K562 (cell line): Measurements from ENCODE around the gene TFAP2A. TPM values are rescaled to one million over a fixed set of nuclear protein-coding genes. Genes with fewer than 3 reads are reported as not detected.
A peak's percentile ranks its signal among the peaks of the same experiment; 100 is the strongest.

Experiments used
- ATAC-seq: fragments of 200-7000 bp; cut with Tn5 transposase; 3 replicates; pipeline ENCODE4 v1.9.1; 2020; ENCODE audit warnings: moderate library complexity
- BruUV-seq: library from RNA; stranded (reverse); fragments of 400-500 nt; replicated peaks from 2 replicates; lab custom pipeline; 2021; lab: Mats Ljungman, UMichigan
- CTCF ChIA-PET: fragments of 300-600 bp; formaldehyde crosslinking; extraction: SDS; loops from one replicate; lab custom pipeline; 2021; ENCODE audit warnings: low intra/inter-chr PET ratio; lab: Yijun Ruan, JAX
- POLR2A ChIA-PET: fragments of 300-600, 350-650 bp; sonication (Branson Sonifier 250); formaldehyde crosslinking; extraction: SDS; loops from one replicate; lab custom pipeline; 2021; ENCODE audit warnings: antibody characterized with exemption, inconsistent platforms; lab: Yijun Ruan, JAX
- DNase-seq, 4 experiments: peaks; one replicate each; pipeline versions ENCODE4 v3.0.0 to v3.0.0-alpha.2; 2011 to 2018; ENCODE audit warnings: low spot score in 3 of 4, mixed read lengths in 3 of 4; ENCODE audit errors: extremely low read depth in 1 of 4
- FAIRE-seq: peaks from 2 replicates; lab custom pipeline; 2011; peaks lifted over from hg19 to GRCh38; lab: Jason Lieb, UNC
- H2AFZ ChIP-seq: 2 replicates; pipeline ENCODE4 v1.6.0; 2011; ENCODE audit warnings: low read depth, low read length, control low read depth, inconsistent platforms
- H3K27ac ChIP-seq: fragments of 200-600 bp; 3 replicates; pipeline ENCODE4 v1.8.0; 2011; ENCODE audit warnings: low read depth, mild to moderate bottlenecking, control low read depth, inconsistent platforms, low read length, moderate library complexity, mixed read lengths; ENCODE audit errors: extremely low read depth
- H3K27me3 ChIP-seq, 2 experiments: fragments of 300-600 bp in 1 of 2; 2 replicates in 1 of 2; 3 replicates in 1 of 2; pipeline versions ENCODE4 v1.6.0 to v1.8.0; 2011; ENCODE audit warnings: inconsistent platforms in 2 of 2, low read length in 2 of 2, mild to moderate bottlenecking in 1 of 2, mixed read lengths in 1 of 2, moderate library complexity in 1 of 2; ENCODE audit not compliant: control insufficient read depth in 2 of 2, insufficient read depth in 2 of 2
- H3K36me3 ChIP-seq: fragments of 300-600 bp; 3 replicates; pipeline ENCODE4 v1.8.0; 2011; ENCODE audit warnings: mild to moderate bottlenecking, low read length, inconsistent platforms; ENCODE audit not compliant: control insufficient read depth, insufficient read depth
- H3K4me1 ChIP-seq, 2 experiments: fragments of 200-600 bp in 1 of 2; replicated peaks in 1 of 2; 2 replicates in 1 of 2; 3 replicates in 1 of 2; pipeline versions ENCODE4 v1.5.1 to v1.8.0; 2011; ENCODE audit warnings: inconsistent platforms in 2 of 2, low read length in 2 of 2, mild to moderate bottlenecking in 1 of 2, mixed read lengths in 1 of 2, moderate library complexity in 1 of 2; ENCODE audit not compliant: control insufficient read depth in 2 of 2, insufficient read depth in 2 of 2
- H3K4me2 ChIP-seq: 2 replicates; pipeline ENCODE4 v1.6.1; 2011; ENCODE audit warnings: low read length, control low read depth, inconsistent platforms, mixed read lengths; ENCODE audit not compliant: insufficient read depth
- H3K4me3 ChIP-seq: fragments of 200-600 bp; sonication (generic), shearing (Covaris generic); 2 replicates; pipeline ENCODE4 v1.5.1; 2016; ENCODE audit warnings: control low read depth, inconsistent platforms
- H3K79me2 ChIP-seq: fragments of 200-600 bp; 3 replicates; pipeline ENCODE4 v1.8.0; 2011; ENCODE audit warnings: low read length, inconsistent platforms; ENCODE audit not compliant: control insufficient read depth, insufficient read depth
- H3K9ac ChIP-seq, 2 experiments: 2 replicates each; pipeline versions ENCODE4 v1.6.0 to v1.6.1; 2011; ENCODE audit warnings: low read depth in 2 of 2, low read length in 2 of 2, control low read depth in 1 of 2, inconsistent platforms in 1 of 2, mild to moderate bottlenecking in 1 of 2, mixed read lengths in 1 of 2; ENCODE audit not compliant: insufficient read depth in 1 of 2
- H3K9me1 ChIP-seq: one replicate; pipeline ENCODE4 v1.6.0; 2011; ENCODE audit warnings: inconsistent platforms, mild to moderate bottlenecking, low read length, moderate library complexity; ENCODE audit not compliant: control insufficient read depth, insufficient read depth
- H3K9me3 ChIP-seq: replicated peaks from 2 replicates; pipeline ENCODE4 v1.5.1; 2011; ENCODE audit warnings: low read depth, low read length, inconsistent platforms; ENCODE audit not compliant: control insufficient read depth, insufficient read depth
- H4K20me1 ChIP-seq: replicated peaks from 2 replicates; pipeline ENCODE4 v1.6.1; 2011; ENCODE audit warnings: low read length, inconsistent platforms, mixed read lengths; ENCODE audit not compliant: control insufficient read depth, insufficient read depth
- POLR2A ChIP-seq: fragments of 450-650 bp; conservative IDR thresholded peaks from 2 replicates; pipeline ENCODE4 v1.6.1; 2016
- RBM14 ChIP-seq: fragments of 200-400 bp; formaldehyde crosslinking; IDR thresholded peaks from 2 replicates; pipeline ENCODE4 v1.6.1; 2018; ENCODE audit warnings: low read depth, mild to moderate bottlenecking, low read length, moderate library complexity, borderline replicate concordance; ENCODE audit not compliant: insufficient read depth
- SMARCB1 ChIP-seq: IDR thresholded peaks from 2 replicates; pipeline ENCODE4 v1.6.1; 2011; ENCODE audit warnings: improper control_type of control experiment, low read depth; ENCODE audit not compliant: insufficient read length
- TAF15 ChIP-seq: fragments of 200-400 bp; formaldehyde crosslinking; IDR thresholded peaks from 2 replicates; pipeline ENCODE4 v1.6.1; 2017; ENCODE audit warnings: mild to moderate bottlenecking, low read depth, low read length, moderate library complexity
- ZNF586 ChIP-seq: fragments of 450-650 bp; formaldehyde crosslinking; conservative IDR thresholded peaks from 2 replicates; pipeline ENCODE4 v1.4.0; 2020; ENCODE audit warnings: mild to moderate bottlenecking, moderate library complexity
- ZNF766 ChIP-seq: fragments of 200-800 bp; sonication (Bioruptor generic); conservative IDR thresholded peaks from 2 replicates; pipeline ENCODE4 v1.6.1; 2016; ENCODE audit warnings: missing genetic modification characterization, missing compliant biosample characterization
- WGBS: fragments of 100-300 bp; shearing (Covaris generic); methylation state at CpG from one replicate; pipeline ENCODE4 v1.1.6; 2016; ENCODE audit warnings: low coverage, mixed read lengths; ENCODE audit not compliant: insufficient coverage; ENCODE audit errors: missing lambda C conversion rate; 5-methylcytosine and 5-hydroxymethylcytosine counted together
- in situ Hi-C: fragments of 300-500 bp; cut with MboI; formaldehyde crosslinking; loops from 4 replicates; pipeline ENCODE4 v1.15.0; 2018; ENCODE audit warnings: inconsistent platforms, mixed read lengths
- intact Hi-C: fragments of 100-400 bp; cut with micrococcal nuclease; formaldehyde crosslinking; loops from 2 replicates; pipeline ENCODE4 v1.14.2; 2022
- polyA plus RNA-seq, 8 experiments: library from polyadenylated mRNA; depleted of rRNA in 4 of 8; stranded (reverse) in 5 of 8; unstranded in 3 of 8; fragments of >200 nt; fragmentation: Nextera tagmentation in 2 of 8; fragmentation: Illumina TruSeq in 1 of 8; extraction: Ambion mirVana in 2 of 8; extraction: Trizol in 1 of 8; gene quantifications; 2 replicates each; pipeline versions ENCODE4 v1.2.1 to v1.2.3, GENCODE V29; 2011 to 2014; ENCODE audit warnings: inconsistent platforms in 1 of 8, missing spikeins in 1 of 8
- total RNA-seq, 7 experiments: library from RNA; depleted of rRNA in 6 of 7; stranded (reverse); fragments of >200 nt in 6 of 7; fragmentation: Illumina TruSeq in 2 of 7; extraction: Trizol in 2 of 7; gene quantifications; 2 replicates each; pipeline versions ENCODE4 v1.2.1 to v1.2.3, GENCODE V29; 2011 to 2021; ENCODE audit warnings: low replicate concordance in 1 of 7
- TF ChIP-seq, protein P1 (sequence below), 2 experiments: fragments of 200-800 bp in 1 of 2; sonication (Bioruptor generic) in 1 of 2; sonication (generic) in 1 of 2; formaldehyde crosslinking in 1 of 2; IDR thresholded peaks in 1 of 2; conservative IDR thresholded peaks in 1 of 2; 2 replicates each; pipeline versions ENCODE4 v1.5.0 to v1.6.1; 2016 to 2020; ENCODE audit warnings: missing compliant biosample characterization in 1 of 2, missing genetic modification characterization in 1 of 2, missing genetic modification reagents in 1 of 2
- TF ChIP-seq, protein P2 (sequence below): fragments of 450-650 bp; IDR thresholded peaks from 2 replicates; pipeline ENCODE4 v1.6.1; 2017; ENCODE audit warnings: antibody characterized with exemption, mild to moderate bottlenecking
- TF ChIP-seq, protein P3 (sequence below): sonication (generic); formaldehyde crosslinking; IDR thresholded peaks from 2 replicates; pipeline ENCODE4 v1.8.1; 2023; ENCODE audit warnings: mild to moderate bottlenecking, missing genetic modification reagents

TFAP2A gene
- total and polyA plus RNA-seq, 9 of the 15 experiments (the other 6 are each of a cell fraction or from before 2014, with no cell fraction given), result 0.14 to 0.53 (median 0.19) TPM; not detected in 1

DNA sequence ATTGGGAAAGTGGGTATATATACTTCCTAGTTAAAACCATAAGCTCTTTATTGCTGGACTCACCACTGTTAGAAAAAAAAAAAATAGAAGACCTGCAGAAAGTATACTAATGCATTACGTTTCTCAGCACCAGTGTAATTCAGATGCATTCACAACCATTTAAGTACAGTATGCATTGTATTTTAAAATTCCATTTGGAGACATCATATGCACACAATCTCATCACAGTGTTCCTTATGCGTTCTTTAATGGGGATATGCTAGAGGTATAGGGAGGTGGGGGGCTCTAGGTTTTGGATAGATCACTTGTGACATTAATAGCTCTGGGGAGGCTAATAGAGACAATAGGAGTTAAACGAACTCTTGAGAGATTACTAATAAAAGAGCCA is 9.4 kb downstream of the TFAP2A start (continued):
- TF ChIP-seq TAF15, result no peak

DNA sequence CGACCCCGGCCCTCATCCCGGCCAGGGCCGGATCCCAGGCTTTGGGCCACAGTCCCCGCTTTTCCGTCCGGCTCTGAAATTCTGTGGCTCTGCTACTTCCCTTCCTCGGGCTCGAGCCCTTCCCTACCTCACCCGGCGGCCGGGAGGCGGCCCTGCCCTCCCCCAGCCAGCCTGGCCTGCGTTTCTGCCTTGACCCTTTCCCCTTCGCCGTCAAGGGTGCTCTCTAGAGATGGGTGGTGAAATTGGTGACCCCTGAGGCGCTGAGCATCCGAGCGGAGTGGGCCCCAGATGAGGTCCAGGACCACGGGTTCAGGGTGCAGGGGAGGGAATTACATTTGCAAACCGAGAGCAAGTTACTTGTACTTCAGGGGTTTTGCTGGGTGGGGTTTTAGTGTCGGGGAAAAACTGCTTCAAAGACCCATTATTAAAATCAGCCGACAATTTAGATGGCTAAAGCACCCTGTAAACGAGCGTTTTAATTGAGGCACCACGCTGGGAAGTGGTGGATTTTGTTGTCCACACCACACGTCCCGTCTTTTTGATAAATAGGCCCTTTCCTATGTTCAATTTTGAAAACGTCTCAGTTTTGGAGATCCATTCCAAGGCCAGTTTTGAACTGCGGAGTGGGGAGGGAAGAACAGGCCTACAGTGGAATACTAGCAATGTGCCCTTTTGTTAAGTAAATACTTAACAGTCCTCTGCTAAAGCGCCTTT is 9.9 kb downstream of the TFAP2A start:
- peaks cover 14 to 35% of the 10 kb centered on the region in 2 experiments for H3K4me1 ChIP-seq
- peak overlapping the region; percentile 87 for H3K4me2 ChIP-seq
- in situ Hi-C loops (no loop called here), intact Hi-C loops (loop anchor here (1.0 to 5.0 kb wide), 5 partner anchors 58 to 374 kb away; no protein-coding TSS in a partner anchor)
- H3K9me1 ChIP-seq, result no peaks in the 10 kb centered on the region
- DNase-seq (peak in 2 of 4 experiments; percentile 52 to 61), FAIRE-seq (no peak), ATAC-seq (peak; percentile 35)
- peak overlapping the region; percentile 68 for H3K4me3 ChIP-seq
- H3K9me3 ChIP-seq, result peaks cover 7% of the 10 kb centered on the region
- peak overlapping the region; percentile 90 for H3K27ac ChIP-seq
- H3K36me3 ChIP-seq, result no peaks in the 10 kb centered on the region; the same call in 2 of the 3 replicates
- peaks cover 19% of the 10 kb centered on the region for H3K79me2 ChIP-seq
- CTCF ChIA-PET, result interaction anchor here (0.6 kb wide), 1 partner anchor 17 kb away, joined by 3 read pairs; no protein-coding TSS in a partner anchor
- BruUV-seq, result TSS peak; percentile 94
- H3K27me3 ChIP-seq, result no peaks in the 10 kb centered on the region
- H2AFZ ChIP-seq, result peak overlapping the region; percentile 78
- under 1% methylated on average over 31 of the region's 31 CpGs for WGBS
- peak overlapping the region; percentile 92 to 97 for H3K9ac ChIP-seq
- no peaks in the 10 kb centered on the region for H4K20me1 ChIP-seq
- POLR2A ChIA-PET, result interaction anchor here (0.6 to 1.3 kb wide), 3 partner anchors 51 to 89 kb away, joined by 3 read pairs; no protein-coding TSS in a partner anchor
- peak; percentile 85; the same call in 1 of the 2 replicates for TF ChIP-seq RBM14
- peak; percentile 69 for TF ChIP-seq POLR2A
- TF ChIP-seq ZNF766 (CRISPR knock-in tag), result peak; percentile 46; the same call in 1 of the 2 replicates
- no peak for TF ChIP-seq ZNF586 (CRISPR knock-in tag)
- TF ChIP-seq SMARCB1, result no peak
- TF ChIP-seq, protein P1, sequence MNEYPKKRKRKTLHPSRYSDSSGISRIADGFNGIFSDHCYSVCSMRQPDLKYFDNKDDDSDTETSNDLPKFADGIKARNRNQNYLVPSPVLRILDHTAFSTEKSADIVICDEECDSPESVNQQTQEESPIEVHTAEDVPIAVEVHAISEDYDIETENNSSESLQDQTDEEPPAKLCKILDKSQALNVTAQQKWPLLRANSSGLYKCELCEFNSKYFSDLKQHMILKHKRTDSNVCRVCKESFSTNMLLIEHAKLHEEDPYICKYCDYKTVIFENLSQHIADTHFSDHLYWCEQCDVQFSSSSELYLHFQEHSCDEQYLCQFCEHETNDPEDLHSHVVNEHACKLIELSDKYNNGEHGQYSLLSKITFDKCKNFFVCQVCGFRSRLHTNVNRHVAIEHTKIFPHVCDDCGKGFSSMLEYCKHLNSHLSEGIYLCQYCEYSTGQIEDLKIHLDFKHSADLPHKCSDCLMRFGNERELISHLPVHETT (CRISPR knock-in tag; conservative IDR thresholded peaks at IDR 0.05 in 1 of 2, IDR thresholded peaks at IDR 0.05 in 1 of 2), result peak in 1 of 2 experiments; percentile 76; a peak in 2 of 4 replicates
- TF ChIP-seq, protein P2, sequence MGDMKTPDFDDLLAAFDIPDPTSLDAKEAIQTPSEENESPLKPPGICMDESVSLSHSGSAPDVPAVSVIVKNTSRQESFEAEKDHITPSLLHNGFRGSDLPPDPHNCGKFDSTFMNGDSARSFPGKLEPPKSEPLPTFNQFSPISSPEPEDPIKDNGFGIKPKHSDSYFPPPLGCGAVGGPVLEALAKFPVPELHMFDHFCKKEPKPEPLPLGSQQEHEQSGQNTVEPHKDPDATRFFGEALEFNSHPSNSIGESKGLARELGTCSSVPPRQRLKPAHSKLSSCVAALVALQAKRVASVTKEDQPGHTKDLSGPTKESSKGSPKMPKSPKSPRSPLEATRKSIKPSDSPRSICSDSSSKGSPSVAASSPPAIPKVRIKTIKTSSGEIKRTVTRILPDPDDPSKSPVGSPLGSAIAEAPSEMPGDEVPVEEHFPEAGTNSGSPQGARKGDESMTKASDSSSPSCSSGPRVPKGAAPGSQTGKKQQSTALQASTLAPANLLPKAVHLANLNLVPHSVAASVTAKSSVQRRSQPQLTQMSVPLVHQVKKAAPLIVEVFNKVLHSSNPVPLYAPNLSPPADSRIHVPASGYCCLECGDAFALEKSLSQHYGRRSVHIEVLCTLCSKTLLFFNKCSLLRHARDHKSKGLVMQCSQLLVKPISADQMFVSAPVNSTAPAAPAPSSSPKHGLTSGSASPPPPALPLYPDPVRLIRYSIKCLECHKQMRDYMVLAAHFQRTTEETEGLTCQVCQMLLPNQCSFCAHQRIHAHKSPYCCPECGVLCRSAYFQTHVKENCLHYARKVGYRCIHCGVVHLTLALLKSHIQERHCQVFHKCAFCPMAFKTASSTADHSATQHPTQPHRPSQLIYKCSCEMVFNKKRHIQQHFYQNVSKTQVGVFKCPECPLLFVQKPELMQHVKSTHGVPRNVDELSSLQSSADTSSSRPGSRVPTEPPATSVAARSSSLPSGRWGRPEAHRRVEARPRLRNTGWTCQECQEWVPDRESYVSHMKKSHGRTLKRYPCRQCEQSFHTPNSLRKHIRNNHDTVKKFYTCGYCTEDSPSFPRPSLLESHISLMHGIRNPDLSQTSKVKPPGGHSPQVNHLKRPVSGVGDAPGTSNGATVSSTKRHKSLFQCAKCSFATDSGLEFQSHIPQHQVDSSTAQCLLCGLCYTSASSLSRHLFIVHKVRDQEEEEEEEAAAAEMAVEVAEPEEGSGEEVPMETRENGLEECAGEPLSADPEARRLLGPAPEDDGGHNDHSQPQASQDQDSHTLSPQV, result 0 out of 2 replicates have a peak, but pooled peaks have one; percentile 78
- TF ChIP-seq, protein P3, sequence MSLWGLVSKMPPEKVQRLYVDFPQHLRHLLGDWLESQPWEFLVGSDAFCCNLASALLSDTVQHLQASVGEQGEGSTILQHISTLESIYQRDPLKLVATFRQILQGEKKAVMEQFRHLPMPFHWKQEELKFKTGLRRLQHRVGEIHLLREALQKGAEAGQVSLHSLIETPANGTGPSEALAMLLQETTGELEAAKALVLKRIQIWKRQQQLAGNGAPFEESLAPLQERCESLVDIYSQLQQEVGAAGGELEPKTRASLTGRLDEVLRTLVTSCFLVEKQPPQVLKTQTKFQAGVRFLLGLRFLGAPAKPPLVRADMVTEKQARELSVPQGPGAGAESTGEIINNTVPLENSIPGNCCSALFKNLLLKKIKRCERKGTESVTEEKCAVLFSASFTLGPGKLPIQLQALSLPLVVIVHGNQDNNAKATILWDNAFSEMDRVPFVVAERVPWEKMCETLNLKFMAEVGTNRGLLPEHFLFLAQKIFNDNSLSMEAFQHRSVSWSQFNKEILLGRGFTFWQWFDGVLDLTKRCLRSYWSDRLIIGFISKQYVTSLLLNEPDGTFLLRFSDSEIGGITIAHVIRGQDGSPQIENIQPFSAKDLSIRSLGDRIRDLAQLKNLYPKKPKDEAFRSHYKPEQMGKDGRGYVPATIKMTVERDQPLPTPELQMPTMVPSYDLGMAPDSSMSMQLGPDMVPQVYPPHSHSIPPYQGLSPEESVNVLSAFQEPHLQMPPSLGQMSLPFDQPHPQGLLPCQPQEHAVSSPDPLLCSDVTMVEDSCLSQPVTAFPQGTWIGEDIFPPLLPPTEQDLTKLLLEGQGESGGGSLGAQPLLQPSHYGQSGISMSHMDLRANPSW, result no peak
